Germinal center (tissue), 1 donor: ENCODE measurements around the gene SLC9A7.

Experiments
- DNase-seq: peaks from one replicate; pipeline ENCODE4 v3.0.0; 2012; ENCODE audit warnings: mixed read lengths, low spot score

Gene SLC9A7

GRCh38 chrX:46602468-46603102, 156.3 kb downstream of the SLC9A7 start:
- no peak for DNase-seq

- no peak for DNase-seq
Measured at GRCh38 chrX:46601283-46601682, 157.6 kb downstream of the SLC9A7 start.

- DNase-seq: no peak
Measured at GRCh38 chrX:46599051-46599560, 159.8 kb downstream of the SLC9A7 start.

GRCh38 chrX:46597771-46598170, 161.1 kb downstream of the SLC9A7 start:
- DNase-seq: no peak

- DNase-seq: no peak
Measured at GRCh38 chrX:46597208-46597607, 161.7 kb downstream of the SLC9A7 start.

- DNase-seq: no peak
Measured at GRCh38 chrX:46595084-46595483, 163.8 kb downstream of the SLC9A7 start.

GRCh38 chrX:46589977-46590723, 168.8 kb downstream of the SLC9A7 start:
- no peak for DNase-seq

- DNase-seq: no peak
Measured at GRCh38 chrX:46588263-46588662, 170.7 kb downstream of the SLC9A7 start.

- no peak for DNase-seq
Measured at GRCh38 chrX:46587753-46588171, 171.2 kb downstream of the SLC9A7 start.

- DNase-seq: no peak
Measured at GRCh38 chrX:46587158-46587557, 171.8 kb downstream of the SLC9A7 start.

GRCh38 chrX:46584736-46585135, 174.2 kb downstream of the SLC9A7 start:
- DNase-seq: no peak

GRCh38 chrX:46582966-46583365, 176.0 kb downstream of the SLC9A7 start:
- DNase-seq: no peak

- DNase-seq: no peak
Measured at GRCh38 chrX:46582325-46582724, 176.6 kb downstream of the SLC9A7 start.

GRCh38 chrX:46580613-46581012, 178.3 kb downstream of the SLC9A7 start:
- DNase-seq: no peak

- DNase-seq: no peak
Measured at GRCh38 chrX:46579250-46579649, 179.7 kb downstream of the SLC9A7 start.

- no peak for DNase-seq
Measured at GRCh38 chrX:46577221-46578005, 181.5 kb downstream of the SLC9A7 start.

- DNase-seq: no peak
Measured at GRCh38 chrX:46576458-46576857, 182.5 kb downstream of the SLC9A7 start.

- no peak for DNase-seq
Measured at GRCh38 chrX:46575991-46576392, 182.9 kb downstream of the SLC9A7 start.

- DNase-seq: no peak
Measured at GRCh38 chrX:46575586-46575985, 183.3 kb downstream of the SLC9A7 start.

- DNase-seq: peak; percentile 14
Measured at GRCh38 chrX:46574774-46575381, 184.0 kb downstream of the SLC9A7 start.

GRCh38 chrX:46573892-46574773, 184.8 kb downstream of the SLC9A7 start:
- DNase-seq: peak; percentile 36
